GM12872 (cell line): ENCODE measurements around the gene MVP.

Source experiments
- TF ChIP-seq, protein P1 (sequence below): IDR thresholded peaks from 3 replicates; pipeline ENCODE4 v1.5.1; 2011; ENCODE audit warnings: low read depth, mild to moderate bottlenecking, low read length, moderate library complexity; ENCODE audit not compliant: insufficient read depth

Gene MVP

DNA sequence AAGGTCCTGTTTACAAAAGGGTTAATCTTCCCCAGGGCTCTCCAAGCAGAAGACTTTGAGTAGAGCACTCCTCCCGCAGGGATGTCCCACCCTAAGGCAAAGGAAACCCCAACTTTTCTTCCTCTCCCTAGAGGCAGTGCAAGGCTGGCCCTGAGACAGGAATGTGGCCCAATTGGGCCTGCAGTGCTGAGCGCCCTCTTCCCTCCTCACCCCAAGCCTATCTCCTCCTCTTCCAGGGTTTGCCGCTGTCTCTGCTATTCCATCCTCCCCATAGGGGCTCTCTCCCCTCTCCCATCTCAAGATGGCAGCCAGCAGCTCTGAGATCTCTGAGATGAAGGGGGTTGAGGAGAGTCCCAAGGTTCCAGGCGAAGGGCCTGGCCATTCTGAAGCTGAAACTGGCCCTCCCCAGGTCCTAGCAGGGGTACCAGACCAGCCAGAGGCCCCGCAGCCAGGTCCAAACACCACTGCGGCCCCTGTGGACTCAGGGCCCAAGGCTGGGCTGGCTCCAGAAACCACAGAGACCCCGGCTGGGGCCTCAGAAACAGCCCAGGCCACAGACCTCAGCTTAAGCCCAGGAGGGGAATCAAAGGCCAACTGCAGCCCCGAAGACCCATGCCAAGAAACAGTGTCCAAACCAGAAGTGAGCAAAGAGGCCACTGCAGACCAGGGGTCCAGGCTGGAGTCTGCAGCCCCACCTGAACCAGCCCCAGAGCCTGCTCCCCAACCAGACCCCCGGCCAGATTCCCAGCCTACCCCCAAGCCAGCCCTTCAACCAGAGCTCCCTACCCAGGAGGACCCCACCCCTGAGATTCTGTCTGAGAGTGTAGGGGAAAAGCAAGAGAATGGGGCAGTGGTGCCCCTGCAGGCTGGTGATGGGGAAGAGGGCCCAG, 7.3 kb upstream of the MVP start:
- TF ChIP-seq, protein P1, sequence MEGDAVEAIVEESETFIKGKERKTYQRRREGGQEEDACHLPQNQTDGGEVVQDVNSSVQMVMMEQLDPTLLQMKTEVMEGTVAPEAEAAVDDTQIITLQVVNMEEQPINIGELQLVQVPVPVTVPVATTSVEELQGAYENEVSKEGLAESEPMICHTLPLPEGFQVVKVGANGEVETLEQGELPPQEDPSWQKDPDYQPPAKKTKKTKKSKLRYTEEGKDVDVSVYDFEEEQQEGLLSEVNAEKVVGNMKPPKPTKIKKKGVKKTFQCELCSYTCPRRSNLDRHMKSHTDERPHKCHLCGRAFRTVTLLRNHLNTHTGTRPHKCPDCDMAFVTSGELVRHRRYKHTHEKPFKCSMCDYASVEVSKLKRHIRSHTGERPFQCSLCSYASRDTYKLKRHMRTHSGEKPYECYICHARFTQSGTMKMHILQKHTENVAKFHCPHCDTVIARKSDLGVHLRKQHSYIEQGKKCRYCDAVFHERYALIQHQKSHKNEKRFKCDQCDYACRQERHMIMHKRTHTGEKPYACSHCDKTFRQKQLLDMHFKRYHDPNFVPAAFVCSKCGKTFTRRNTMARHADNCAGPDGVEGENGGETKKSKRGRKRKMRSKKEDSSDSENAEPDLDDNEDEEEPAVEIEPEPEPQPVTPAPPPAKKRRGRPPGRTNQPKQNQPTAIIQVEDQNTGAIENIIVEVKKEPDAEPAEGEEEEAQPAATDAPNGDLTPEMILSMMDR: no peak

DNA sequence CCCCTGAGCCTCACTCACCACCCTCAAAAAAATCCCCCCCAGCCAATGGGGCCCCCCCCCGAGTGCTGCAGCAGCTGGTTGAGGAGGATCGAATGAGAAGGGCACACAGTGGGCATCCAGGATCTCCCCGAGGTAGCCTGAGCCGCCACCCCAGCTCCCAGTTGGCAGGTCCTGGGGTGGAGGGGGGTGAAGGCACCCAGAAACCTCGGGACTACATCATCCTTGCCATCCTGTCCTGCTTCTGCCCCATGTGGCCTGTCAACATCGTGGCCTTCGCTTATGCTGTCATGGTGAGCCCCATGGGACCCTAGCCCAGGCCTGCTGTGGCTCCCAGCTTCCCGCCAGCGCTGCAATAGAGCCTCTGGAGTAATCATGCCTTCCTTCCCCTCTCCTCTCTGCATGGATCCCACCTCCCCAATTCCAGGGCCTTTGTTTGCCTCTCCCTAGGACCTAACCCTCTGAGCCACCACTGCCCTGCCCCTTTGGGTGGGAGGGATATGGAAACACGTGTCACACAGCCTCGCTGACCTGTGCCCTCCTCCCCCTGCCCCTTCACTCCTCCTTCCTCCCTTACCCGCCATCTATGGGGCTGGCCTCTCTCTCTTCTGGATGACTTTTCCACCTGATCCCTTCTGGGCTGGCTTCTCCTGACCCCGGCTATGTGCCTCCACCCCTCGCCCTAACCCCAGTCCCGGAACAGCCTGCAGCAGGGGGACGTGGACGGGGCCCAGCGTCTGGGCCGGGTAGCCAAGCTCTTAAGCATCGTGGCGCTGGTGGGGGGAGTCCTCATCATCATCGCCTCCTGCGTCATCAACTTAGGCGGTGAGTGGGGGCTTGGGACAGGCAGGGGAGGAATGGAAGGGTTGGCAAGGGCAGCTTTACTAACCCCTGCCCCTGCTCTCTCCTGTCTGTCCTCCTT, 6.4 kb upstream of the MVP start:
- TF ChIP-seq, protein P1: no peak

DNA sequence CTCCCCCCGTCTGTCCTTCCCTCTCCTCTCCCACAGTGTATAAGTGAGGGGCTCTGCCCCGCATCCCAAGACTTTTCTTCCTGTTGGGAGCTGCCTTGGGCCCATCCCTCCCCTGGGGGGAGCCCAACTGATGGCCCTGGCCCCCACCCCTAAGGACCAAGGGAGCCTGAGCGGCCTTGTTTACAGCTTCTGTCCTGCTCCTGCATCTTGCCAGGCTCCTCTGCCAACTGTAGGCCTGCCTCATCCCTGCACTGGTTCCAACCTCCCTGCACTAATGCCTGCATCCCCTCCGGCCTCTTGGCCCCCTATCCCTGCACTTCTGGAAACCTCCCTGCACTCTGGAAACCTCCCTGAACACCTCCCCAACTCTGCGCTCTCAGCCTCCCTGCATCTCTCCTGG, 5.7 kb upstream of the MVP start:
- TF ChIP-seq, protein P1: no peak

DNA sequence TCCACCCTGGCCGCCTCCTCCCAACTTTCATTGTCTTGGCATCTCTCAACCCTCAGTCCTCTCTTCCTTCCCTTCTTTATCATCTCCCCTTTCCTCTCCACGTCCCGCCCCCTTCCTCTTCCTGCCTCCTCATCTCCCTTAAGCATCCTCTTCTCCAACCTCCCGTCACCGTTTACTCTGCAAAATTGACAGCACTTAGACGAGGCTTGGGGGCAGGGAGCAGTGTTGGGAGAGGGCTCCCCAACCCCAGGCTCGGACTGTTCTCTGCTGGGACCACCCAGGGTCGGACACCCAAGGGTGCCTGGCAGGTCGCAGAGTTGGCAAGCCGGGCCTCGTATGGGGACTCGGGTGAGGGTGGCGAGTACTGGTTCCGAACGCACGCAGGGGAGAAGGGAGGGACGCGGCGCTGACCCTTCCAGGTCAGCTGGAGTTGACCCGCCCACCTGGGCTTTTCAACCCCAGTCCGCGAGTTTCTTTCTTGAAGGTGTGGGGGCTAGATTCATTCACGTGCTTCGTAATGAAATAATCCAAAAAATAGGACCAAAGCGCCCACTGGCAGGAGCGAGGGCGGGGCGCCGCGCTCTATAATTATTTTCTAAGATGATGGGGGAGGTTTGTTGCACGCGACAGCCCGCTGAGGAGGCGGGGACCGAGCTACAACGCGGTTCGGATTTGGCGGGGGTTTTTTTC, 5.1 kb upstream of the MVP start:
- TF ChIP-seq, protein P1: no peak

DNA sequence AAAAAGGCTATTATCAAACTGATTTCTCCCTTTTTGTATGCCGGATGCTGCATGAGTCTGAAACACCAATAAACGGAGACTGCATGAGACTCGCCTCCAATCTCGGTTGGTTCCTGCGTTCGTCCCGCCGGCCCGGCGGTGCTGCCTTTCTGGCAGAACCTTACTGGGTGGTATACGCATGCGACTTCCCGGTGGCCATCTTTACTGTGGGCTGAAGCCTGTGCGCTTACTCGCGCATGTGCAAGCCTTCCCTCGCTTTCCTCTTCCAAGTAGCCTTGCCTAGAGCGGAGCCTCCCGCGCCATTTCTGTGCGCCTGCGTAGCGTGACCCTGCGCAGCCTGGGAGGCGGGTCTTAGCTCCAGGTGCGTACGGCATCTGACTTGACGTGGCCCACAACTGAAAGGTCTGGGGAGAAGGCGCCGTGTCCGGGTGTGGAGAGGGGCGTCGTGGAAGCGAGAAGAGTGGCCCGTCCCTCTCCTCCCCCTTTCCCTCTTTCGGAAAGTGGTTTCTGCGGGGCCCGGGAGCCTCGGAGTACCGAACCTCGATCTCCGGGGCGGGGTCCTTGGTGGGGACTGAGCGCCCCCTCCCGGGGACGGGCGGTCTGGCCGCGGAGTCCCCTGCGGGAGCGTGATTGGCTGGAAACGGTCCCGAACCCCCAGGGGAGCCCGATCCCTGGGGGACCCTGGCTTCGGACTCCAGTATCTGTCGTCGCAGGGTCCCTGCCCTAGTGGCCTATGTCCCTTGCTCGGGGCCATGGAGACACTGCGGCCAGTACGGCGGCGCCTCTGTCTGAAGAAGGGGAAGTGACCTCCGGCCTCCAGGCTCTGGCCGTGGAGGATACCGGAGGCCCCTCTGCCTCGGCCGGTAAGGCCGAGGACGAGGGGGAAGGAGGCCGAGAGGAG, 4.2 kb upstream of the MVP start, which contains the start of gene PAGR1:
TSS of gene PAGR1 (plus strand) at position 360 of the 901 bp plus-strand sequence. CDS start at position 734, 374 bp downstream.
- TF ChIP-seq, protein P1: peak; percentile 92

DNA sequence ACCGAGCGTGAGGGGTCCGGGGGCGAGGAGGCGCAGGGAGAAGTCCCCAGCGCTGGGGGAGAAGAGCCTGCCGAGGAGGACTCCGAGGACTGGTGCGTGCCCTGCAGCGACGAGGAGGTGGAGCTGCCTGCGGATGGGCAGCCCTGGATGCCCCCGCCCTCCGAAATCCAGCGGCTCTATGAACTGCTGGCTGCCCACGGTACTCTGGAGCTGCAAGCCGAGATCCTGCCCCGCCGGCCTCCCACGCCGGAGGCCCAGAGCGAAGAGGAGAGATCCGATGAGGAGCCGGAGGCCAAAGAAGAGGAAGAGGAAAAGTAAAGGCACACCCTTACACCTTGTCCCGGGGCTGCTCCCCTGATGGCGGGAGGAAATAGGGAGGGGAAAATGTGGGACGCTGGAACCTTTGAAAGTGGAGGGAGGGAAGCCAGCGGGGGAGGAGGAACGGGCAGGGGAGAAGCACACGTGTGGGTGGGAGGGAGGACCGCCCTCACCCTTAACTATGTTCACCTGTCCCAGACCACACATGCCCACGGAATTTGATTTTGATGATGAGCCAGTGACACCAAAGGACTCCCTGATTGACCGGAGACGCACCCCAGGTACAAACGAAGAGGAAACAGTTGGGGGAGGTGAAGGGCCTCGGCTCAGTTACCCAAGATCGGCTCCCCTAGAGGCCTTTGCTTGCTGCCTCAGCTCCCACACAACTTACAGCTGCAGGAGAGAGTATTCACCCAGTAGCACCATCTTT, 3.4 kb upstream of the MVP start:
- TF ChIP-seq, protein P1: peak; percentile 43; the same call in 1 of the 3 replicates
